NB4 (cell line): ENCODE measurements around the gene ADGRL3.

Experiments
- CTCF ChIP-seq: IDR thresholded peaks from one replicate; pipeline ENCODE4 v1.5.1; 2012; ENCODE audit warnings: low read depth, low read length
- MYC ChIP-seq: IDR thresholded peaks from 2 replicates; pipeline ENCODE4 v1.6.1; 2011; ENCODE audit warnings: low read depth, low read length

GRCh38 chr4:61603086-61603485 is 403.0 kb downstream of the ADGRL3 start:
- TF ChIP-seq CTCF (no peak), MYC (no peak)
